Liver (tissue), 10 donors: ENCODE results near the gene ZFYVE1. TPM values are rescaled to one million over a fixed set of nuclear protein-coding genes. Genes with fewer than 3 reads are reported as not detected.

Experiments used
- DNase-seq: peaks from one replicate; pipeline ENCODE4 v3.0.0-alpha.2; 2017; ENCODE audit warnings: low spot score
- H3K27ac ChIP-seq, 2 donors: one replicate each; pipeline ENCODE4 v1.7.0; 2013; ENCODE audit warnings: inconsistent platforms in 2 of 2, low read length in 2 of 2, control low read depth in 1 of 2, low read depth in 1 of 2, mild to moderate bottlenecking in 1 of 2
- H3K27me3 ChIP-seq, 4 donors: one replicate each; pipeline versions ENCODE4 v1.6.1 to v1.7.0; 2013; ENCODE audit warnings: low read length in 3 of 4, inconsistent platforms in 1 of 4, mild to moderate bottlenecking in 1 of 4, moderate library complexity in 1 of 4; ENCODE audit not compliant: control insufficient read depth in 4 of 4, insufficient read depth in 4 of 4
- H3K36me3 ChIP-seq, 4 donors: one replicate each; pipeline versions ENCODE4 v1.6.1 to v1.7.0; 2013; ENCODE audit warnings: low read length in 3 of 4, mild to moderate bottlenecking in 3 of 4, low read depth in 1 of 4, moderate library complexity in 1 of 4; ENCODE audit not compliant: control insufficient read depth in 4 of 4, insufficient read depth in 3 of 4
- H3K4me1 ChIP-seq, 4 donors: one replicate each; pipeline versions ENCODE4 v1.6.1 to v1.7.0; 2013; ENCODE audit warnings: low read length in 3 of 4, mild to moderate bottlenecking in 3 of 4, moderate library complexity in 1 of 4; ENCODE audit not compliant: control insufficient read depth in 4 of 4, insufficient read depth in 4 of 4
- H3K4me3 ChIP-seq, 3 donors: one replicate each; pipeline versions ENCODE4 v1.6.1 to v1.7.0; 2013; ENCODE audit warnings: low read length in 3 of 3, control low read depth in 1 of 3, low read depth in 1 of 3, mild to moderate bottlenecking in 1 of 3
- H3K9ac ChIP-seq, 2 donors: one replicate each; pipeline ENCODE4 v1.7.0; 2013; ENCODE audit warnings: low read length in 2 of 2, mild to moderate bottlenecking in 2 of 2, moderate library complexity in 2 of 2, control low read depth in 1 of 2, low read depth in 1 of 2
- H3K9me3 ChIP-seq, 4 donors: one replicate each; pipeline versions ENCODE4 v1.6.1 to v1.7.0; 2013; ENCODE audit warnings: low read length in 3 of 4; ENCODE audit not compliant: control insufficient read depth in 4 of 4
- EGR1 ChIP-seq, 2 donors: IDR thresholded peaks; 2 replicates each; pipeline ENCODE4 v1.6.1; 2016 to 2018; ENCODE audit warnings: antibody characterized with exemption in 2 of 2, low read depth in 2 of 2
- FOXA1 ChIP-seq: IDR thresholded peaks from 2 replicates; pipeline ENCODE4 v1.6.1; 2016; ENCODE audit warnings: antibody characterized with exemption
- FOXA2 ChIP-seq: IDR thresholded peaks from 2 replicates; pipeline ENCODE4 v1.6.1; 2016; ENCODE audit warnings: antibody characterized with exemption
- GABPA ChIP-seq, 2 donors: IDR thresholded peaks in 1 of 2; conservative IDR thresholded peaks in 1 of 2; 2 replicates each; pipeline ENCODE4 v1.6.1; 2016; ENCODE audit warnings: antibody characterized with exemption in 2 of 2, mild to moderate bottlenecking in 1 of 2, moderate library complexity in 1 of 2
- HNF4A ChIP-seq, 2 donors: conservative IDR thresholded peaks; 2 replicates each; pipeline ENCODE4 v1.6.1; 2016; ENCODE audit warnings: antibody characterized with exemption in 2 of 2, mild to moderate bottlenecking in 2 of 2
- HNF4G ChIP-seq: IDR thresholded peaks from 2 replicates; pipeline ENCODE4 v1.6.1; 2016; ENCODE audit warnings: antibody characterized with exemption
- JUND ChIP-seq, 2 donors: IDR thresholded peaks; 2 replicates each; pipeline ENCODE4 v1.6.1; 2016; ENCODE audit warnings: antibody characterized with exemption in 2 of 2
- NR2F2 ChIP-seq: IDR thresholded peaks from 2 replicates; pipeline ENCODE4 v1.6.1; 2016; ENCODE audit warnings: antibody characterized with exemption
- RAD21 ChIP-seq, 2 donors: IDR thresholded peaks; 2 replicates each; pipeline ENCODE4 v1.6.1; 2016; ENCODE audit warnings: antibody characterized with exemption in 2 of 2, mild to moderate bottlenecking in 2 of 2
- SP1 ChIP-seq: IDR thresholded peaks from 2 replicates; pipeline ENCODE4 v1.6.1; 2018; ENCODE audit warnings: antibody characterized with exemption, mild to moderate bottlenecking
- YY1 ChIP-seq: IDR thresholded peaks from 2 replicates; pipeline ENCODE4 v1.6.1; 2016; ENCODE audit warnings: antibody characterized with exemption, mild to moderate bottlenecking
- WGBS: extraction: QIAGEN DNeasy Blood & Tissue Kit; methylation state at CpG from one replicate; pipeline ENCODE4 v1.1.7; 2013; 5-methylcytosine and 5-hydroxymethylcytosine counted together
- polyA plus RNA-seq, 2 donors: library from polyadenylated mRNA; stranded (reverse) in 1 of 2; unstranded in 1 of 2; fragments of 200-250 nt in 1 of 2; fragments of >200 nt in 1 of 2; fragmentation: Nextera tagmentation in 1 of 2; extraction: Ambion mirVana in 1 of 2; gene quantifications; one replicate each; pipeline versions ENCODE4 v1.2.1 to v1.2.3, GENCODE V29; 2013 to 2015
- small RNA-seq: library from RNA; depleted of rRNA; stranded (forward); fragments of <200 nt; gene quantifications from one replicate; pipeline ENCODE3, GENCODE V24; 2014
- total RNA-seq, 2 donors: library from RNA; depleted of rRNA; stranded (reverse); fragments of >200 nt; gene quantifications; one replicate each; pipeline ENCODE4 v1.2.3, GENCODE V29; 2014
- TF ChIP-seq, protein P1 (sequence below): IDR thresholded peaks from 2 replicates; pipeline ENCODE4 v1.6.1; 2016; ENCODE audit warnings: antibody characterized with exemption
- TF ChIP-seq, protein P2 (sequence below): fragments of 150-350 bp; IDR thresholded peaks from 2 replicates; pipeline ENCODE4 v1.5.1; 2017; ENCODE audit warnings: improper control_type of control experiment, low read depth, low read length; ENCODE audit not compliant: missing input control
- TF ChIP-seq, protein P3 (sequence below): IDR thresholded peaks from 2 replicates; pipeline ENCODE4 v1.6.1; 2016; ENCODE audit warnings: antibody characterized with exemption
- TF ChIP-seq, protein P4 (sequence below): IDR thresholded peaks from 2 replicates; pipeline ENCODE4 v1.6.1; 2016; ENCODE audit warnings: antibody characterized with exemption, mild to moderate bottlenecking
- TF ChIP-seq, protein P5 (sequence below): IDR thresholded peaks from 2 replicates; pipeline ENCODE4 v1.6.1; 2016; ENCODE audit warnings: antibody characterized with exemption
- donor health status: healthy.
- donor health status: healthy.
- donor health status: healthy.
- donor health status: healthy.
- donor health status: healthy.

Gene ZFYVE1
- total and polyA plus RNA-seq, 4 donors = 5.8 to 13.5 (median 7.9) TPM

DNA sequence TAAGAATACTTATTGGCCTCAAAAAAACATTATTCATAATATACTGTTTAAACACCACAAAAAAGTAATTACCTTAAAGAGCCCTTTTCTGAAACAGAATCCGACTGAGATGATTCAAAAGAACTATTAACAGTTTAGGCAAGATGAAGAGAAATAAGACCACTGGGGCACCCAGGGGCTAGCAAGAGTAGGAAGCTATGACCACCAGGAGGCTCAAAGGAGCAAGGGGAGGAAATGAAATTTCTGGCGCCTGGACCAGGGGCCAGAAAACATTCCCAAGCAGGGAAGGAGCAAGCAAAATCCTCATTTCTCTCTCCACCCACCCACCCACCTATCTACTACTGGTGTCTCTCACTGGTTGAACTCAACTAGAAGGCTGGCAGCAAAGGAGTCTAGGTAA is 106.9 kb downstream of the ZFYVE1 start:
- H3K4me3 ChIP-seq = no peak overlapping the region
- no peak for DNase-seq
- WGBS = 78% methylated on average over 2 of the region's 2 CpGs
- no peaks in the 10 kb centered on the region for H3K4me1 ChIP-seq
- no peaks in the 10 kb centered on the region for H3K36me3 ChIP-seq
- no peaks in the 10 kb centered on the region for H3K27me3 ChIP-seq
- no peak overlapping the region for H3K27ac ChIP-seq
- H3K9me3 ChIP-seq = no peaks in the 10 kb centered on the region
- TF ChIP-seq HNF4G = no peak
- TF ChIP-seq EGR1 (IDR thresholded peaks at IDR 0.05; ENCODE audit: low read depth in 2 of 2) = no peak
- TF ChIP-seq FOXA2 = no peak
- no peak for TF ChIP-seq FOXA1
- TF ChIP-seq, protein P1, sequence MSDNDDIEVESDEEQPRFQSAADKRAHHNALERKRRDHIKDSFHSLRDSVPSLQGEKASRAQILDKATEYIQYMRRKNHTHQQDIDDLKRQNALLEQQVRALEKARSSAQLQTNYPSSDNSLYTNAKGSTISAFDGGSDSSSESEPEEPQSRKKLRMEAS = no peak
- TF ChIP-seq HNF4A (conservative IDR thresholded peaks at IDR 0.05) = no peak
- no peak for TF ChIP-seq SP1
- TF ChIP-seq, protein P2, sequence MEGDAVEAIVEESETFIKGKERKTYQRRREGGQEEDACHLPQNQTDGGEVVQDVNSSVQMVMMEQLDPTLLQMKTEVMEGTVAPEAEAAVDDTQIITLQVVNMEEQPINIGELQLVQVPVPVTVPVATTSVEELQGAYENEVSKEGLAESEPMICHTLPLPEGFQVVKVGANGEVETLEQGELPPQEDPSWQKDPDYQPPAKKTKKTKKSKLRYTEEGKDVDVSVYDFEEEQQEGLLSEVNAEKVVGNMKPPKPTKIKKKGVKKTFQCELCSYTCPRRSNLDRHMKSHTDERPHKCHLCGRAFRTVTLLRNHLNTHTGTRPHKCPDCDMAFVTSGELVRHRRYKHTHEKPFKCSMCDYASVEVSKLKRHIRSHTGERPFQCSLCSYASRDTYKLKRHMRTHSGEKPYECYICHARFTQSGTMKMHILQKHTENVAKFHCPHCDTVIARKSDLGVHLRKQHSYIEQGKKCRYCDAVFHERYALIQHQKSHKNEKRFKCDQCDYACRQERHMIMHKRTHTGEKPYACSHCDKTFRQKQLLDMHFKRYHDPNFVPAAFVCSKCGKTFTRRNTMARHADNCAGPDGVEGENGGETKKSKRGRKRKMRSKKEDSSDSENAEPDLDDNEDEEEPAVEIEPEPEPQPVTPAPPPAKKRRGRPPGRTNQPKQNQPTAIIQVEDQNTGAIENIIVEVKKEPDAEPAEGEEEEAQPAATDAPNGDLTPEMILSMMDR = no peak
- TF ChIP-seq, protein P3, sequence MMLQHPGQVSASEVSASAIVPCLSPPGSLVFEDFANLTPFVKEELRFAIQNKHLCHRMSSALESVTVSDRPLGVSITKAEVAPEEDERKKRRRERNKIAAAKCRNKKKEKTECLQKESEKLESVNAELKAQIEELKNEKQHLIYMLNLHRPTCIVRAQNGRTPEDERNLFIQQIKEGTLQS = no peak
- no peak for TF ChIP-seq JUND (IDR thresholded peaks at IDR 0.05)
- TF ChIP-seq, protein P4, sequence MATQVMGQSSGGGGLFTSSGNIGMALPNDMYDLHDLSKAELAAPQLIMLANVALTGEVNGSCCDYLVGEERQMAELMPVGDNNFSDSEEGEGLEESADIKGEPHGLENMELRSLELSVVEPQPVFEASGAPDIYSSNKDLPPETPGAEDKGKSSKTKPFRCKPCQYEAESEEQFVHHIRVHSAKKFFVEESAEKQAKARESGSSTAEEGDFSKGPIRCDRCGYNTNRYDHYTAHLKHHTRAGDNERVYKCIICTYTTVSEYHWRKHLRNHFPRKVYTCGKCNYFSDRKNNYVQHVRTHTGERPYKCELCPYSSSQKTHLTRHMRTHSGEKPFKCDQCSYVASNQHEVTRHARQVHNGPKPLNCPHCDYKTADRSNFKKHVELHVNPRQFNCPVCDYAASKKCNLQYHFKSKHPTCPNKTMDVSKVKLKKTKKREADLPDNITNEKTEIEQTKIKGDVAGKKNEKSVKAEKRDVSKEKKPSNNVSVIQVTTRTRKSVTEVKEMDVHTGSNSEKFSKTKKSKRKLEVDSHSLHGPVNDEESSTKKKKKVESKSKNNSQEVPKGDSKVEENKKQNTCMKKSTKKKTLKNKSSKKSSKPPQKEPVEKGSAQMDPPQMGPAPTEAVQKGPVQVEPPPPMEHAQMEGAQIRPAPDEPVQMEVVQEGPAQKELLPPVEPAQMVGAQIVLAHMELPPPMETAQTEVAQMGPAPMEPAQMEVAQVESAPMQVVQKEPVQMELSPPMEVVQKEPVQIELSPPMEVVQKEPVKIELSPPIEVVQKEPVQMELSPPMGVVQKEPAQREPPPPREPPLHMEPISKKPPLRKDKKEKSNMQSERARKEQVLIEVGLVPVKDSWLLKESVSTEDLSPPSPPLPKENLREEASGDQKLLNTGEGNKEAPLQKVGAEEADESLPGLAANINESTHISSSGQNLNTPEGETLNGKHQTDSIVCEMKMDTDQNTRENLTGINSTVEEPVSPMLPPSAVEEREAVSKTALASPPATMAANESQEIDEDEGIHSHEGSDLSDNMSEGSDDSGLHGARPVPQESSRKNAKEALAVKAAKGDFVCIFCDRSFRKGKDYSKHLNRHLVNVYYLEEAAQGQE = no peak
- no peak for TF ChIP-seq NR2F2
- TF ChIP-seq RAD21 (IDR thresholded peaks at IDR 0.05) = no peak
- TF ChIP-seq YY1 = no peak
- no peak for TF ChIP-seq GABPA (IDR thresholded peaks at IDR 0.05 in 1 of 2, conservative IDR thresholded peaks at IDR 0.05 in 1 of 2)
- TF ChIP-seq, protein P5, sequence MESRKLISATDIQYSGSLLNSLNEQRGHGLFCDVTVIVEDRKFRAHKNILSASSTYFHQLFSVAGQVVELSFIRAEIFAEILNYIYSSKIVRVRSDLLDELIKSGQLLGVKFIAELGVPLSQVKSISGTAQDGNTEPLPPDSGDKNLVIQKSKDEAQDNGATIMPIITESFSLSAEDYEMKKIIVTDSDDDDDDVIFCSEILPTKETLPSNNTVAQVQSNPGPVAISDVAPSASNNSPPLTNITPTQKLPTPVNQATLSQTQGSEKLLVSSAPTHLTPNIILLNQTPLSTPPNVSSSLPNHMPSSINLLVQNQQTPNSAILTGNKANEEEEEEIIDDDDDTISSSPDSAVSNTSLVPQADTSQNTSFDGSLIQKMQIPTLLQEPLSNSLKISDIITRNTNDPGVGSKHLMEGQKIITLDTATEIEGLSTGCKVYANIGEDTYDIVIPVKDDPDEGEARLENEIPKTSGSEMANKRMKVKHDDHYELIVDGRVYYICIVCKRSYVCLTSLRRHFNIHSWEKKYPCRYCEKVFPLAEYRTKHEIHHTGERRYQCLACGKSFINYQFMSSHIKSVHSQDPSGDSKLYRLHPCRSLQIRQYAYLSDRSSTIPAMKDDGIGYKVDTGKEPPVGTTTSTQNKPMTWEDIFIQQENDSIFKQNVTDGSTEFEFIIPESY = no peak
- no peak overlapping the region for H3K9ac ChIP-seq

Small RNA genes within 50 kb of the gene (small RNA-seq; reads per million reads assigned to genes)
- gene RN7SL586P = not detected

Other genes starting within 250 kb of the ZFYVE1 start
- gene DPF3, start 133.0 kb downstream of the ZFYVE1 start, total RNA-seq = 10 to 100 TPM in 1 of 2 donors, 1 to 10 TPM in 1; 3.2 to 23.2 TPM
- 1 to 10 TPM; 1.1 to 1.8 TPM for gene DPF3, start 133.0 kb downstream of the ZFYVE1 start, polyA plus RNA-seq
- 10 to 100 TPM in 1 of 2 donors, 1 to 10 TPM in 1; 3.5 to 11.0 TPM for gene DCAF4, start 100.6 kb downstream of the ZFYVE1 start, total RNA-seq
- gene DCAF4, start 100.6 kb downstream of the ZFYVE1 start, polyA plus RNA-seq = 1 to 10 TPM; 4.1 to 8.1 TPM
- 10 to 100 TPM; 18.9 to 25.4 TPM for gene RBM25, start 31.4 kb upstream of the ZFYVE1 start, total RNA-seq
- 10 to 100 TPM in 1 of 2 donors, 1 to 10 TPM in 1; 8.4 to 26.2 TPM for gene RBM25, start 31.4 kb upstream of the ZFYVE1 start, polyA plus RNA-seq
- 10 to 100 TPM; 23.0 to 36.2 TPM for gene PSEN1, start 109.4 kb upstream of the ZFYVE1 start, total RNA-seq
- gene PSEN1, start 109.4 kb upstream of the ZFYVE1 start, polyA plus RNA-seq = 10 to 100 TPM; 10.4 to 16.7 TPM
- gene PAPLN, start 210.4 kb upstream of the ZFYVE1 start, total RNA-seq = 1 to 10 TPM; 1.3 to 2.8 TPM
- gene PAPLN, start 210.4 kb upstream of the ZFYVE1 start, polyA plus RNA-seq = 1 to 10 TPM in 1 of 2 donors, under 1 TPM in 1; 0.68 to 1.2 TPM